NCI-H524 treated with DMSO at 0.1 percent for 48 hours (cell line): ENCODE results near the gene MFSD2A.
"Not testable (repeated sequence)": the region's sequence is repeated elsewhere in the genome, so short reads cannot be mapped to it uniquely, and the experiment has no call there.

ENCODE experiments used
- DNase-seq: peaks from one replicate; lab custom pipeline; 2025; lab: John Stamatoyannopoulos, UW

MFSD2A gene

DNA sequence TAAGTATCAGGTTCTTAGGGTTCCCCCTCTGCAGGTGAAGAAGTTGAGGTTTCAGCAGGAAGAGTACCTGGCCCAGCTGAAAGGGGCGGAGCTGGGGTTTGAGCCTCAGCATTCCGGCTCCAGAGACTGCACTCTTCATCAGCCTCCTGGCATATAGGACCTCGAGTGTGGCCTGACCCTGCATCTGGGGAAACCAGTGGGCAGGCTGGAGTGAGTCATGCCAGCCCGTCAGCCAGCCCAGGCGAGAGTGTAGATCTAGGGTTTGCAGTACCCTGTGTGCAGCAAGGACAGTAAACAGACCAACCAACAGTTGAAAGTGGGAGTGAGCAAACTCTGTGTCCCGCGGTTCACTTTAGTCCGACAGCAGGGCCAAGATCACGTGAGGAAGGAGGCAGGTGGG is 14.1 kb downstream of the MFSD2A start:
- DNase-seq, result no peak

DNA sequence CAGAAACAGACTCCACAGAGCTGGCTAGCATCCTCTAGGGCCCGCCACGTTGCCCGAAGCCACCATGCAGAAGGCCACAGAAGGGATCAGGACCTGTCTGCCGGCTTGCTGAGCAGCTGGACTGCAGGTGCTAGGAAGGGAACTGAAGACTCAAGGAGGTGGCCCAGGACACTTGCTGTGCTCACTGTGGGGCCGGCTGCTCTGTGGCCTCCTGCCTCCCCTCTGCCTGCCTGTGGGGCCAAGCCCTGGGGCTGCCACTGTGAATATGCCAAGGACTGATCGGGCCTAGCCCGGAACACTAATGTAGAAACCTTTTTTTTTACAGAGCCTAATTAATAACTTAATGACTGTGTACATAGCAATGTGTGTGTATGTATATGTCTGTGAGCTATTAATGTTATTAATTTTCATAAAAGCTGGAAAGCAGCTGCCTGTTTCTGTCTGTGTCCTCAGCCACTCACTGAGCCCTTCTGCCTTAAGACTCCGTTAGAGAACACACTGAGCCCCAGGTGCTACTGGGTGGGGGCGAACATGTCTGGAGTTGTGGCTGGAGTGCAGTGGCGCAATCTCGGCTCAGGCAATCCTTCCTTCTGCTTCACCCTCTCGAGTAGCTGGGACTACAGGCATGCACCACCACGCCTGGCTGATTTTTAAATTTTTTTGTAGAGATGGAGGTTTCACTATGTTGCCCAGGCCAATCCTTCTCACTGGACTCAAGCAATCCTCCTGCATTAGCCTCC is 14.8 kb downstream of the MFSD2A start:
- no peak for DNase-seq

DNA sequence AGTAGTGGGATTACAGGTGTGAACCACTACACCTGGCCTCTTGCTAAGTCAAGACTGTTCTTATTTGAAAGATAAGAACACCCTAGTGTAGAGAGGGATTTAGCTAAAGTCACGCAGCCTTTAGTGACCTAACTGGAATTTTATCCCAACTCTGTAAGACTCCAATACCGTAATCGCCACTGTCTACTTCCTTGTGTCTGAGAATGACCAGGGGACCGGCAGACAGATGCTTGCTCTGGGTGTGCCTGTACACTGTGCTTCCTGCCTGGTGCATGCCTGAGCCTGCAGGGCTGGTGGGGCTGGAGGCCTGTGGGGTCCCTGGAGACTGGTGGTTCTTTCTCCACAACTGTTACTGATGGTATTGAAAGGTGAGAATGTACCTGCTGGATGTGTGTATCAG is 15.3 kb downstream of the MFSD2A start:
- no peak for DNase-seq

DNA sequence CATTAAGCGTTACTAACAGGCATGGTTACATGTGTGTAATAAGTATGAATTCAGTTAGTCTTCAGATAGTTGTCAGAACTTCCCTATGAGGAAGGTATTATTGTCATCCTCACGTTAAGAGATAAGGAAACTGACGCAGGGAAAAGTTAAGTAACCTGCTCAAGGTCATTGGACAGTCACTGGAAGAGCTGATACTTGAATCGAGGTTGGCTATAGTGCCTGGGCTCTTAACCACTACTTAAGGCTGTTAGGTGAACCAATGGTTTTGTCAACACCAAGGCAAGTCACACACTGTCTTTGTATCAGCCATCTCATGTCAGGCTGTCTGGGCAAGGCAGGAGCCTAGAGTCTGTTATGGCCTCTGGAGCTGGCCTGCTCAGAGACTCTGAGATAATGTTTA is 16.2 kb downstream of the MFSD2A start:
- no peak for DNase-seq

DNA sequence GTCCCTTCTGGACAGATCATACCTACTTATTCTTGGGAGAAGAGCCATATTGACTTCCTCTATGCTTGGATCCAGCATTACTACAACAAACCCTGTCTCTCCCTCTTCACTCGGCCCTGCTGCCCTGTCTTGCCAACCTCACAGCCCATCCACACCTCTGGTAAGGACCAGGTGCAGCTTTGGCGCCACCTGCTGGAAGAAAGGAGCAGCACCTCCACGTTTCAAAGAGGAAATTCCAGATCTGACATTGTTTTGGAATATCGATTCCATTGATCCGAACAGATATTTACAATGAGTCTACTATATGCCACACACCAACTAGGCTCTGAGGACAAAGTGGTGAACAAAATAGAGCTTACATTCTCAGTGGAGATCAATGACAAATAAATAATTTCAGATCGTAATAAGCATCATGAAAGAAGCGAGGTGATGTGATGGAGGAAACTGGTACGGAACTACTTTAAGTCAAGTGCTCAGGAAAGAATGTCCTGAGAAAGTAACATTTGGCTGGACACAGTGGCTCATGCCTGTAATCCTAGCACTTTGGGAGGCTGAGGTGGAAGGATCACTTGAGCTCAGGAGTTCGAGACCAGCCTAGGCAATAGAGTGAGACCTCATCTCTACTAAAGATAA is 18.7 kb downstream of the MFSD2A start:
- no peak for DNase-seq

DNA sequence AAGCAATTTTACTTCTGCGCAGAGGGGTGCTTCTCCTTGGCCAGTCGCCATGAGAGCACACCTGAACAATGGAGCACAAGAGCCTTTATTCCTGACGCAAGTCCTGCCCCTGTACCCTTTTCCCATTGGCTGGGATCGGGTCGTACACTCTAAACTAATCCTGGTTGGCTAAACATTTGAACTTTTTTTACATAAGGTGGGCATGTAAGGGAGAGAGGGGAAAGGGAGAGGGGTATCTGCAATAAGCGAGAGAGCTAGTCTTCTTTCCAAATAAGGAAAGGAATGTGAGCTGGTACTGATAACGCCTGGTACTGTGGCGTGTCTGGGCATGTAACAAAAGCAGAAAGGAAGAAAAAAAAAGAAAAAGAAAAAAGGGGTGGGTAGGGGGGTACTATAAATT is 21.8 kb downstream of the MFSD2A start:
- no peak for DNase-seq

DNA sequence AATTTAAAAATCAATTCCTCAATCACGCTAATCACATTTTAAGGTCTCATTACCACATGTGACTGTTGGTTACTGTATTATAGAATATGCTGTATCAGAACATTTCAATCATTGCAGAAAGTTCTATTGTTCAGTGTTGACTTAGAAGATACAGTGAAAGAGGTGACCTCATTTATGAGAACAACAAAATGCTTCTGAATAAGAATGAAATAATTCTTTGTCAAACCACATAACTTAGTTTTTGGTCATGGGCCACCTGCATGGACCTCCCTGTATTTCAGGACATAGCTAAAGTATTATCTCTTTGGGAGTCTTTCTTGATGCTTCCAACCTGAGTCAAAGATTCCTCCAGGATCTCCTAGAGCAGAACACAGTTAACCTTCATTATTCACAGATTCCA is 22.3 kb downstream of the MFSD2A start:
- no peak for DNase-seq

DNA sequence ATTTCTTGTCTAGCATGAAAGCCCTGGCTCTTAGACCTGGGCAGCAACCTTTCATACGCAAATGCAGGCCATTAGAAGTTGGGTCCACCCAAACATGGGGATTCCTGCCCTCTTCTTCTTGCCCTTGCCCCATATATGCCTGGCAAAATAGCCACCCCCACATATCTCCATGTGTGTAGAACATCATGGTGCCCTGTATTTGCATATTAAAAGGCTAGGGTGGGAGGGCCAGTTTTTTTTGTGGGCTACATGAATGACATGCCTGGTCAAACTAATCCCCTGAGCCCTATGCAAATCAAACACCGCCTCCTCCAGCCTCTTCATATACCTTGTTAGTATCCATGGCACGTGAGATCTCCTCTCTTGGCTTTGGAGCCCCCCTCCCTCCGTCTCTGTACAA is 24.7 kb downstream of the MFSD2A start:
- DNase-seq, result no peak

DNA sequence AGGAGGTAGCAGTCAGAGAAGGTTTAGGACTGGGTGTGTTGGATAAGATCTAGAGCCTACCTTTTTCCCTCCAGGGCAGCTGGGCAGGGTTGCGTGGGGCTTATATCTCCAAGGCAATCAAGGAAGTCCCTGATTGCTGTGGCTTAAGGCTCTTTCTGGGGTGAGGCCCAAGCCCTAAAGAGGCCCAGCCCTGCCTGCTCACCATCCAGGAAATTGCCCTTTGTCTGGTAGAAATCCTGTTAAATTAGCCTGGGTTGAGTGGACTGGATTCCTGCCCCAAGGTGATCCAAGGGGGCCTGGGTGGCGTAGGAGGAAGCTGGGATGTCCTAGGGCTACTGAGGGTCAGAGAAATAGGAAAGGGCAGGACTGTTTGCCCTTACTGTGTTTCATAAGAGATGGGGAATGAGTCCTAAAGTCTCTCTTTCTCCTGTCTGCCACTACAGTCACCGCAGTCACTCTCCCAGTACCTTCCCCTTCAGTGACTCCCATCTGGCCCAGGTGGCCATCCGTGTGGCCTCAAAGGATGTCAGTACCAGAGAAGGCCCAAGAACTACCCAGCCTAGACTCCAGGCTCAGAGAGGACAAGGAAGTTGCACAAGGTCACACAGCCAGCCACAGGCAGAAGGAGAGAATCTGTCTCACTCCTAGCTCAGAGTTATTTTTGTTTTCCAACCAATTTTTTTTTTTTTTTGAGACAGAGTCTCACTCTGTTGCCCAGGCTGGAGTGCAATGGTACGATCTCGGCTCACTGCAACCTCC is 25.8 kb downstream of the MFSD2A start:
- DNase-seq, result no peak

DNA sequence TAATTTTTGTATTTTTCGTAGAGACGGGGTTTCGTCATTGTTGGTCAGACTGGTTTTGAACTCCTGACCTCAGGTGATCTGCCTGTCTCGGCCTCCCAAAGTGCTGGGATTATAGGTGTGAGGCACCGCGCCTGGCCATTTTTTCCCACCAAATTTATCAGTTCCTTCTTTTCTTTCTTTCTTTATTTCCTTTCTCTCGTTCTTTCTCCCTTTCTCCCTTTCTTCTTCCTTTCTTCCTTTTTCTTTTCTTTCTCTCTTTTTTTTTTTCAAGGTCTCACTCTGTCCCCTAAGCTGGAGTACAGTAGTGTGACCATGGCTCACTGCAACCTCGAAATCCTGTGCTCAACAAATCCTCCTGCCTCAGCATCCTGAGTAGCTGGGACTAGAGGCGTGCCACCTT is 26.4 kb downstream of the MFSD2A start:
- DNase-seq, result no peak

DNA sequence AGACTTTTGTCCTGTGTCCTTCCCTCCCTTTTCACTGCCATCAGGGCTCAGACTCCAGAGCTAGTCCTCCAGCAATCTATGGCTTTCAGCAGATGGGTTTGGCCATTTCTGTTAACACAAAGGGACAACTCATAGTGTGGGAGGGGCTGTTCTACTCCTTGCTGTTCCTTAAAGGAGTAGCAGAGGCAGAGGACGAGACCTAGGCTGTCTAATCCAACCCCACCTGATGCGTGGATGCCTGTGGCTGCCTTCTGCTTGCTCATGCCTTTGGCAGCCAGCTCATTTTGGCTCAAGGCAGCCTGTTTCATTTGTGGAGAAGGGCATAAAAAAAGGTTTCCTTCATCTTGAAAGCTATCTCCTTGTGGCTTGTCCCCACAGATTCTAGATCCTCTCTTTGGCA is 27.0 kb downstream of the MFSD2A start:
- no peak for DNase-seq

DNA sequence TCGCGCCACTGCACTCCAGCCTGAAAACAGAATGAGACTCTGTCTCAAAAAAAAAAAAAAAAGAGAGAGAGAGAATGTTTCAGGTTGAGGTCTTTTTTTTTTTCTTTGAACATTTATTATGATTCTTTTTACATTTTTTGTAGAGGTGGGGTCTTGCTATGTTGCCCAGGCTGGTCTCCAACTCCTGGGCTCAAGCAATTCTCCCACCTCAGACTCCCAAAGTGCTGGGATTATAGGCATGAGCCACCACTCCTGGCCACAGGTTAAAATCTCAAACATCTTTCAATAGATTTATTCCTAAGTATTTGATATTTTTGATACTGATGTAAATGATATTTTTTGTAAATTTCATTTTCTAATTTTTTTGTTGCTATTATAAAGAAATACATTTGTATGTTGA is 29.5 kb downstream of the MFSD2A start:
- DNase-seq, result not testable (repeated sequence)

DNA sequence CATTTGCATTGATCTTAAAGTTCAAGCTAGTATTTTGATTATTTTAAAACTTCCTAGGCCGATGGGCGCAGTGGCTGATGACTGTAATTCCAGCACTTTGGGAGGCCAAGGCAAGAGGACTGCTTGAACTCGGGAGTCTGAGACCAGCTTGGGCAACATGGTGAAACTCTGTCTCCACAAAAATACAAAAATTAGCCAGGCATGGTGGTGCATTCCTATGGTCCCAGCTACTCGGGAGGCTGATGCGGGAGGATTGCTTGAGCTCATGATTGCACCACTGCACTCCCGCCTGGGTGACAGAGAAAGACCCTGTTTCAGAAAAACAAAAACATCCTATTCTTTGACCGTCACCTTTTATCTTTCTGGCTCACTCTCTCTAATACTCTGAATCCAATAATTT is 30.0 kb downstream of the MFSD2A start:
- DNase-seq, result no peak

DNA sequence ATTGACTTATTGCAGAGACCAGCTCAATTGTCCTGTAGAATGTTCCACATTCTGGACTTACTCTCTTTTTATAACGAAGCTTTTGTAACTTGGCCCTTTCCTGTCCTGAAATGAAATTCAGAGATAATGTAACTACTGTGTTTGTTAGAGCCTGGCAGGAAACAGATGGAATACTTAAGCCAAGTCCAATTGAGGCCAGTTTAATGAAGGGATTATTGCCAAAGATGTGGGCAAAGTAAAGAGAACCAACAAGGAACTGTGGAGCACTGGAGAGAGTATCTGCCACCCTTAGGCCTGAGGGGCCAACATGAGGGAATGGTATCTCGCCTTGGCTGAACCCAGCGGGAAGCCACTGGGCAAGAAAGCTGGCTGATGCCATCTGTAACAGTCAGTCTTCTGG is 32.9 kb downstream of the MFSD2A start:
- DNase-seq, result peak; percentile 51

DNA sequence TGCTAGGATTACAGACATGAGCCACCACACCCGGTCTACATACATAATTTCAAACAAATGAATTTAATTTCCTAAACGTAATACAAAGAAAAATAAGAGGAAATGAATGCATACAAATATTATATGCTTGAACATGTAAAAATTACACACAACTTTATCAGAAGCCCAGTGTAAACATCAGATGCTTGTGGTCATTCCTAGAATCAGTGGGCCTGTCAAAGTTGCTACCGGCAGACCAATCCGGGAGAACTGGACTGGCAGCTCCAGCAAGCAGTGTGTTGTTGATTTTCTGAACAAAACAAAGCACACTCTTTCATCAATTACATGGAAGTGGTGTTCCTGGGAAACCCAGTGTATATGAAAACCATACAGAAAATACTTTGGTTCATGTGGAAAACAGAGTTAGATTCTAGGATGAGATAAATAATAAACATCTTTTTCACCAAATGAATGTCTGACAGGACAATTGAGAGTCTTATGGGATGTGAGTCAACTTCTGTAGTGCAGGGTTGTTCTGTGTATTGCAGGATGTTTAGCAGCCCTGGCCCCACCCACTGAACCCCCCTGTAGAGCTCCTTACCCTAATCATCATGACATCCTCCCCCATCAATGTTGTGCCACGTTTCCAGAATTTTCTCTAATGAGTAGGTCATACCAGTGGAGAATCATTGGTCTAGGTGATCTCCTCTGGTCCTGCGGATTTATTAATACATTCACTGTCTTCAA is 33.8 kb downstream of the MFSD2A start:
- no peak for DNase-seq

DNA sequence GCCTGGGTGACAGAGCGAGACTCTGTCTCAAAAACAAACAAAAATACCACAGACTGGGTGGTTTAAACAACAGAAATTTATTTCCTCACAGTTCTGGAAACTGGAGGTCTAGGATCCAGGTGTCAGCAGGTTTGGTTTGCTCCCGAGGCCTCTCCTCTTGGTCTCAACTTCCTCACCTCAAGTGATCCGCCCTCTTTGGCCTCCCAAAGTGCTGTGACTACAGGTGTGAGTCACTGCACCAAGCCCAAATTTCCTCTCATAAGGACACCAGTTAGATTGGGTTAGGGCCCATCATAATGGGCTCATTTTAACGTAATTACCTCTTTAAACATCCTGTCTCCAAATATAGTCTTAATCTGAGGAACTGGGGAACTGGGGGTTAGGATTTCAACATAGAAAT is 35.5 kb downstream of the MFSD2A start:
- no peak for DNase-seq

DNA sequence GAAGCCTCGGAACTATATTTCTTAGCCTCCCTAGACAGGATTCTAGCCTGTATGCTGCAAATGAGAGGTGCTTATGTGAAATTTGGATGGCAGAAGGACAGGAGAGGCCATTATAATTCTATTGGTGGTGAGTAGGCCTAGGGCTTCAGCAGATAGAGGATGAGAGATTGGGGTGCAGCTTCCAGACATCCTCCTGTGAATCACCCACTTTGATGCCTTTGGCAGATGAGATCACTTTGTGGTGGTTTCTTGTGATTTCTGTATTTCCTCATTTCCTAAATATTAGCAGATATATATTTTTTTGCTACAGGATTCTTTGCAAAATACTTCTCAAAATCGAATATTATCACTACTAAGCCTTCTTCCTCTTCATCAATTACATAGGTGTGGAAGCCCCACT is 37.3 kb downstream of the MFSD2A start:
- no peak for DNase-seq

DNA sequence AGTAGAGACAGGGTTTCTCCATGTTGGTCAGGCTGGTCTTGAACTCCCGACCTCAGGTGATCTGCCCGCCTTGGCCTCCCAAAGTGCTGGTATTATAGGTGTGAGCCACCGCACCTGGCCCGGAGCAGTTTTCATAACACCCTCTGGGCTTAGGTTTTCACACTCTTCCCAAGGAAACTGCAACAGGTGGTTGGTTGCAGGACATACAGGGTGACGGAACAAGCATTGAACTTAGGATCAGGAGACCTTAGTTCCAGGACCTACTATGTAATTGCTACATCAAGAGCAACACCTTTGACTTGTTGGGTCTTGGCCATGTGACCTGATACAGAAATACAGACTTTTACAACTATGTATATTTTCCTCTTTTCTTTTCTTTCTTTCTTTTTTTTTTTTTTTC is 37.9 kb downstream of the MFSD2A start:
- DNase-seq, result no peak

DNA sequence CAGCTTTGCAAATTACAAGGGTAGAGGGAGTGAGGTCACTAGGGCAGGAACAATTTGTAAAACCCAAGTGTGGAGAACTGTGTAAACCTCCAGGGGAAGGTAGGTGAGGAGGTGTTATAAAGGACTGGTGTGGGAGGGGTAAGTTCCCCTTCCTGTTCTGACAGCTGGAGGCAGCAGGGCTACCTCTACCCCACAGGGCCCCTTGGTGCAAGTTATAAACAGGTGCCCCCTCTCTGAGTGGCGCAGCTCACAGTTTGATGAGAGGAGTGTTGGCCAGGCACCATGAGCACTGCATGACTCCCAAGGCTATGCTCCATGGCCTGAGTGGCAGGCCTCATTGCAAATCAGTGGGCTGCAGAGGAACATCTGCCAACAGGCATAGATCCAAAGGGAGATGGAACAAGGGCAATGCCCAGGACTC is 41.0 kb downstream of the MFSD2A start:
- no peak for DNase-seq

DNA sequence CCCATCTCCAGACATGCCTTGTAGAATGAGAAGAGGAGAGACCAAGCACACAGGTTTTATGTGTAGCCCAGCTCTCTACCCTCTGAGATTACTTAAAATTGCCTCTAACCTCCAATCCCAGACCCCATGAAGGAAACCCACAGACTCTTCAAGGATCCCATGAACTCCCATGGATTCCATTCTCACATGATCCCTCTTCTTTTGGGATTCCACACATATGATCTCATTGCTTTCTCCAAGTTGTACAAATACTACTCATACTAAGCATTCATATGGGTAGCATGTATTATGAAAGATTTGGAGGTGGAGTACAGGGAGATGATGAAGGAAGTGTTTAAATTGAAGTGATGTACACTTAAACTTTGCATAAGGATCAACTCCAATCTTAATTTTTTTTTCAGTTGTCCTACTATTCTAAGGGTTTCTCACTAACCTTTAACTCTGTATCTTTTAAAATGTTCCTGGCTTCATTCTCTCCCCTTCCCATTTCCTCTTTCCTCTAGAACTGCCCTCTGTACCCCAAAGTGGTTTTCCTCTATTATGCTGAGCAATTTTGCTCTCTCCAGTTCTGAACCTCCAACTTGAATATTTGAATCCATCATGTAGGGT is 41.6 kb downstream of the MFSD2A start:
- no peak for DNase-seq

DNA sequence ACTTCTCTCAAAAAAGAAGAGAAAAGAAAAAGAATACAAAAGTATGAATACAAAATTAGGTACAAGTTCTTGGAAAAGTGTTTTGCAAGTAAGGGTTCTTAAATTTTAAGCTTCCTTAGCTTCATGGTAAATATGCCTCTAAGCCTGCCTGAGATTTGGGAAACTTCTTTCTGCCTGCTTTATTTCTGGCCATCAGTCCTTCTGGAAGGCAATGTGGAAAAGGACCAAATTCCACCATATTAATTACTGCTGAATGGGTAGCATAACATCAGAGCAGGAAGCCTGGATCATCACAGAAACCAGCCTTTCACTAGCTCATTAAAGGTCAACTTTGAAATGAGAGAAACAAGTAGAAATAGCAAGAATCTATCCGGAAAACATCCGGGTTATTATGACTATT is 46.5 kb downstream of the MFSD2A start:
- no peak for DNase-seq
